Keratinocyte (primary cell): ENCODE results near the gene ERV3-1. TPM values are rescaled to one million over a fixed set of nuclear protein-coding genes. Genes with fewer than 3 reads are reported as not detected.

ENCODE experiments used
- DNase-seq: peaks from one replicate; pipeline ENCODE4 v3.0.0-alpha.2; 2011; ENCODE audit warnings: low read depth, missing footprints, low spot score
- FAIRE-seq: peaks from 2 replicates; lab custom pipeline; 2011; peaks lifted over from hg19 to GRCh38; lab: Jason Lieb, UNC
- H2AFZ ChIP-seq: 2 replicates; pipeline ENCODE4 v1.6.0; 2012; ENCODE audit warnings: low read length, control low read depth, inconsistent platforms; ENCODE audit not compliant: control insufficient read depth
- H3K27ac ChIP-seq: 2 replicates; pipeline ENCODE4 v1.5.1; 2011; ENCODE audit warnings: low read length; ENCODE audit not compliant: control insufficient read depth, insufficient read depth
- H3K27me3 ChIP-seq: 3 replicates; pipeline ENCODE4 v1.6.0; 2011; ENCODE audit warnings: low read length; ENCODE audit not compliant: control insufficient read depth, insufficient read depth; ENCODE audit errors: extremely low read depth
- H3K36me3 ChIP-seq, 2 experiments: 2 replicates in 1 of 2; 3 replicates in 1 of 2; pipeline ENCODE4 v1.5.1; 2011; ENCODE audit warnings: low read length in 2 of 2, mild to moderate bottlenecking in 1 of 2; ENCODE audit not compliant: control insufficient read depth in 2 of 2, insufficient read depth in 2 of 2; ENCODE audit errors: extremely low read depth in 1 of 2
- H3K4me1 ChIP-seq: 3 replicates; pipeline ENCODE4 v1.5.1; 2011; ENCODE audit warnings: low read length; ENCODE audit not compliant: control insufficient read depth, insufficient read depth; ENCODE audit errors: extremely low read depth
- H3K4me2 ChIP-seq: 3 replicates; pipeline ENCODE4 v1.6.0; 2011; ENCODE audit warnings: low read depth, low read length; ENCODE audit not compliant: control insufficient read depth, insufficient read depth; ENCODE audit errors: extremely low read depth
- H3K4me3 ChIP-seq, 3 experiments: fragments of 200-600 bp in 1 of 3; sonication (generic) in 1 of 3; 2 replicates in 2 of 3; 3 replicates in 1 of 3; pipeline ENCODE4 v1.5.1; 2011 to 2016; ENCODE audit warnings: low read length in 3 of 3, mild to moderate bottlenecking in 3 of 3, control low read depth in 2 of 3, inconsistent platforms in 1 of 3, low read depth in 1 of 3, mixed read lengths in 1 of 3, mixed run types in 1 of 3, moderate library complexity in 1 of 3; ENCODE audit not compliant: control insufficient read depth in 2 of 3, insufficient read depth in 2 of 3; ENCODE audit errors: extremely low read depth in 1 of 3
- H3K79me2 ChIP-seq: 2 replicates; pipeline ENCODE4 v1.6.0; 2012; ENCODE audit warnings: low read length; ENCODE audit not compliant: control insufficient read depth, insufficient read depth
- H3K9ac ChIP-seq: 3 replicates; pipeline ENCODE4 v1.6.0; 2011; ENCODE audit warnings: low read length; ENCODE audit not compliant: control insufficient read depth, insufficient read depth; ENCODE audit errors: extremely low read depth
- H3K9me1 ChIP-seq: 3 replicates; pipeline ENCODE4 v1.6.0; 2011; ENCODE audit warnings: low read length; ENCODE audit not compliant: control insufficient read depth, insufficient read depth; ENCODE audit errors: extremely low read depth
- H3K9me3 ChIP-seq: 2 replicates; pipeline ENCODE4 v1.5.1; 2012; ENCODE audit warnings: low read depth, low read length; ENCODE audit not compliant: control insufficient read depth
- H4K20me1 ChIP-seq: 3 replicates; pipeline ENCODE4 v1.6.0; 2011; ENCODE audit warnings: low read length; ENCODE audit not compliant: control insufficient read depth, insufficient read depth; ENCODE audit errors: extremely low read depth
- EZH2 ChIP-seq: IDR thresholded peaks from one replicate; pipeline ENCODE4 v1.6.1; 2012; ENCODE audit warnings: inconsistent platforms, mild to moderate bottlenecking, low read length, moderate library complexity
- dilution Hi-C: fragments of 300-500 bp; cut with MboI; formaldehyde crosslinking; loops from one replicate; pipeline ENCODE4 v1.7.0; 2020; ENCODE audit warnings: low sequenced_read_pairs; ENCODE audit not compliant: extremely low pct_ligation_motif_present
- polyA plus RNA-seq, 5 experiments: library from polyadenylated mRNA; depleted of rRNA in 3 of 5; stranded (reverse) in 3 of 5; stranded (forward) in 1 of 5; unstranded in 1 of 5; fragments of >200 nt; gene quantifications; 1 replicate in 1 of 5; 2 replicates in 3 of 5; 3 replicates in 1 of 5; pipeline versions ENCODE4 v1.2.1 to v1.2.3, GENCODE V29; 2011 to 2012; ENCODE audit warnings: missing spikeins in 2 of 5, low read depth in 1 of 5, low replicate concordance in 1 of 5
- TF ChIP-seq, protein P1 (sequence below), 3 experiments: IDR thresholded peaks in 1 of 3; conservative IDR thresholded peaks in 1 of 3; optimal IDR thresholded peaks in 1 of 3; 2 replicates in 2 of 3; 3 replicates in 1 of 3; pipeline versions ENCODE3 to v1.5.1; 2011; ENCODE audit warnings: low read length in 3 of 3, mild to moderate bottlenecking in 3 of 3, moderate library complexity in 2 of 3, control low read depth in 1 of 3, inconsistent platforms in 1 of 3; ENCODE audit not compliant: insufficient read depth in 2 of 3; ENCODE audit errors: extremely low read depth in 1 of 3

The ERV3-1 gene
- polyA plus RNA-seq, 1 donor (not counting 4 experiments of a cell fraction or from before 2014, with no cell fraction given): 3.1 TPM

DNA sequence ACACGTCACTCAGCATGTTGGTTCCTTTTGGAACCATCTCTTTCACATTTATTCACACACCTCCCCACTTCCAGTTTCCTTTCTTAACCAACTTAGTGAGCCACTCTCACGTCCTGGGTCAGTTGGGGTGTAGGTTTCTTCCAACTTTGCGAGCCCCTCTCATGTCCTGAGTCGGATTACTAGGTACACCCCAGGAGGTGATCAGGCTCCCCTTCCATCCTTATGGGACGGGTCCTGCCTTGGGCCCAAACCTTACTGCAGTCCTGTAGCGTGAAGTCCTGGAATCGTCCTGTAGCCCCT, 7.7 kb downstream of the ERV3-1 start:
- Histone ChIP-seq H3K27ac (peak overlapping the region; percentile 34), H3K9me3 (peaks cover 6% of the 10 kb centered on the region), H3K9me1 (no peaks in the 10 kb centered on the region), H3K9ac (no peak overlapping the region), H3K27me3 (no peaks in the 10 kb centered on the region), H3K36me3 (peaks cover 0 to 2% of the 10 kb centered on the region in 2 experiments), H3K4me1 (peaks cover 5% of the 10 kb centered on the region), H3K4me2 (no peak overlapping the region), H3K79me2 (no peaks in the 10 kb centered on the region), H2AFZ (no peak overlapping the region), H3K4me3 (no peak overlapping the region), H4K20me1 (no peaks in the 10 kb centered on the region)
- TF ChIP-seq EZH2: no peak
- TF ChIP-seq, protein P1, sequence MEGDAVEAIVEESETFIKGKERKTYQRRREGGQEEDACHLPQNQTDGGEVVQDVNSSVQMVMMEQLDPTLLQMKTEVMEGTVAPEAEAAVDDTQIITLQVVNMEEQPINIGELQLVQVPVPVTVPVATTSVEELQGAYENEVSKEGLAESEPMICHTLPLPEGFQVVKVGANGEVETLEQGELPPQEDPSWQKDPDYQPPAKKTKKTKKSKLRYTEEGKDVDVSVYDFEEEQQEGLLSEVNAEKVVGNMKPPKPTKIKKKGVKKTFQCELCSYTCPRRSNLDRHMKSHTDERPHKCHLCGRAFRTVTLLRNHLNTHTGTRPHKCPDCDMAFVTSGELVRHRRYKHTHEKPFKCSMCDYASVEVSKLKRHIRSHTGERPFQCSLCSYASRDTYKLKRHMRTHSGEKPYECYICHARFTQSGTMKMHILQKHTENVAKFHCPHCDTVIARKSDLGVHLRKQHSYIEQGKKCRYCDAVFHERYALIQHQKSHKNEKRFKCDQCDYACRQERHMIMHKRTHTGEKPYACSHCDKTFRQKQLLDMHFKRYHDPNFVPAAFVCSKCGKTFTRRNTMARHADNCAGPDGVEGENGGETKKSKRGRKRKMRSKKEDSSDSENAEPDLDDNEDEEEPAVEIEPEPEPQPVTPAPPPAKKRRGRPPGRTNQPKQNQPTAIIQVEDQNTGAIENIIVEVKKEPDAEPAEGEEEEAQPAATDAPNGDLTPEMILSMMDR (optimal IDR thresholded peaks at IDR 0.05 in 1 of 3, IDR thresholded peaks at IDR 0.05 in 1 of 3, conservative IDR thresholded peaks at IDR 0.05 in 1 of 3; ENCODE audit: extremely low read depth in 1 of 3, insufficient read depth in 2 of 3, low read length in 3 of 3): no peak
- dilution Hi-C loops: no loop called here
- DNase-seq (no peak), FAIRE-seq (no peak)

DNA sequence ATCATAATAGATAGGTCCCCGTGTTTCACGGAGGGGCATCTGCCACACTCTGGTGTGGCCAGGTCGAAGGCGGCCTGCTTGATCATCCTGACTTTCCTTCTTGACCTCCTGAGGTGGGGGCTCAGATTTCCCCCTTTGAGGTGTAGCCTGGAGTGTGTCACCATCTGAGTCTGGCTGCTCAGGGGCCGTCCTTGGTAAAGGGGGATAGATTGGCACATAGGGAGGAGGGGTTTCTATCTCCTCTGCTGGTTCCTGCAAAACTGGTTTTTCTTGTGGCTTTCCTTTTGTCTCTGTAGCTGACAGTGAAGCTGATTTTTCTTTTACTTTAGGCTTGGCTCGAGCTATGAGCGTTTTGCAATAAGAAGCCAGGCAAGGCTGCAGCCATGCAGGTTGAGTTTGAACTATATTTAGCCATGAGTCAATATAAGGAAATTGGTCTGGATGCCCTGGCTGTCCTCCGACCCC, 8.5 kb downstream of the ERV3-1 start:
- Histone ChIP-seq H3K27ac (no peak overlapping the region), H3K79me2 (no peaks in the 10 kb centered on the region), H3K9me1 (no peaks in the 10 kb centered on the region), H3K9ac (no peak overlapping the region), H3K27me3 (no peaks in the 10 kb centered on the region), H4K20me1 (no peaks in the 10 kb centered on the region), H2AFZ (no peak overlapping the region), H3K4me1 (peaks cover 5% of the 10 kb centered on the region), H3K9me3 (peaks cover 9% of the 10 kb centered on the region), H3K4me3 (no peak overlapping the region), H3K4me2 (peak overlapping the region; percentile 9), H3K36me3 (peaks cover 0 to 2% of the 10 kb centered on the region in 2 experiments)
- DNase-seq: no peak
- no peak for TF ChIP-seq EZH2
- TF ChIP-seq, protein P1 (optimal IDR thresholded peaks at IDR 0.05 in 1 of 3, IDR thresholded peaks at IDR 0.05 in 1 of 3, conservative IDR thresholded peaks at IDR 0.05 in 1 of 3; ENCODE audit: extremely low read depth in 1 of 3, insufficient read depth in 2 of 3, low read length in 3 of 3): no peak
- dilution Hi-C loops: no loop called here
- FAIRE-seq: no peak
